ENCODE data around the gene PLEKHA8.
"Not testable (repeated sequence)": the region's sequence is repeated elsewhere in the genome, so short reads cannot be mapped to it uniquely, and the experiment has no call there.

Gene PLEKHA8

DNA sequence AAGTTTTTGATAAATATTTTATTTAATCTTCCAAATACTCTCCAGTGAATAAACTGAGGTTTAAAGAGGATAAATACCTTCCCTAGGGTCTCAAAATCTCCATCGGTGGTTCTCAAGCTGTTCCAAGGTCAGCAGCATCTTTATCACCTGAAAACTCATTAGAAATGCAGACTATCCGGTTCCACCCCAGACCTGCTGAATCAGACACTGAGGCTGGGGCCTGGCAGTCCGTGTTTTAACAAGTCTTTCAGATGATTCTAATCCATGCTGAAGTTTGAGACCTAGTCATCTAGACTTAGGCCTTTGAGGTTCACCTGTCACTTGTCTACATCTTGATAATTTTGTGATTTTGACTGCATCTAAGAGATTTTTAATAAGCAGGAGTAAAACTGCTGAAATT is 37.5 kb downstream of the PLEKHA8 start:
- DNase-seq (ENCODE audit: low read depth in 2 of 2), result no peak

DNA sequence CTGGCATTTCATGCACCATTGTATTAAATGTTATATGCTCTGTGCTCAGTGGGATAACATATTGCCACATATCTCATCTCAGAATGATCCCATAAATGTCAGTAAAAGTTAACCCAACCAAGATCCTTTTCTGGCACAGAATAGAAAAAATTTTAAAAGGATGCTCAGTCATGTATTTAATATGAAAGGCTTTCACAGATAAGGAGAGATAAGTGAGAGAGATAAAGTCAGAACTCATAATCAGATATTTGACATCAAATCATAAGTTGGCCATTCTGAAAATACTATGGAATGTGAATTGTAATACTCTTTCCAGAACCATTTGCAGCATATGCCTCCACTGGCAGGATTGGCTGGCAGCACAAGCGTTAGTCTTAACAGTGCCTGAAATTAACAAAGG is 38.5 kb downstream of the PLEKHA8 start:
- no peak for DNase-seq (ENCODE audit: low read depth in 2 of 2)

DNA sequence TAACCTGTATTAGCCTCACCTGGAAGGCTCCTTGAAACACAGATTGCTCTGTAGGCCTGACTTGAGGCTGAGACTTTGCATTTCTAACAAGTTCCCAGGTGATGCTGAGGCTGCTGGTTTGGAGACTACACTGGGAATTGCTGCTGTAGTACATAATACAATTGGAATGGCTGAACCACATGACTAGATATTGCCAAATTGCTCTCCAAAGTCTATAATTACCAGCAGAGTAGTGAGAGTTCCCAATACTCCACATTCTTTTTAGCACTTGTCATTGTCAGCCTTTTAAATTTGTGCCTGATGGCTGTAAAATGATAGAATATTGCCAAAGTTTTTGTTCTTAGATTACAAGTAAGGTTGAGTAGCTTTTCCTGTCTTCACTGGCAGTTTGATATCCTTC is 39.9 kb downstream of the PLEKHA8 start:
- DNase-seq (ENCODE audit: low read depth in 2 of 2), result no peak

GRCh38 chr7:30069096-30069867 is 41.1 kb downstream of the PLEKHA8 start:
- no peak for DNase-seq (ENCODE audit: low read depth in 2 of 2)

- no peak for DNase-seq (ENCODE audit: low read depth in 2 of 2)
Measured at GRCh38 chr7:30070052-30070451, 41.8 kb downstream of the PLEKHA8 start.

DNA sequence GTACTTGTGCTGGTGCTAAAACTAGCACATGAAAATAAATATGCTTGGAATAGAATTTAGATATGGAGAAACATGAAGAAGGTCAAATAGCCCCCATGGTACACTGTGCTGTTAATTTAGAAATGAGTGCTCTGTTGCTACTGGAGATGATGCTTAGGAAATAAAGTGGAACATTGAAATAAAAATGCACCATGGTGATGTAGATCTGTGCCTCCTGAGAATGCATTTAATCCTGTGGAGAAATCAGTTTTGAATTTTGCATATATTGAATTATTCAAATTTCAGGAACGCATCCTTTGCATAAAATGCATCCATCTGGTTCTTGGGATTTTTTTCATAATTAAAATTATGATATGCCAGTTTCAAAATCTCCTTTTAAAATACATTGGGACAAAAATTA is 44.5 kb downstream of the PLEKHA8 start:
- no peak for DNase-seq (ENCODE audit: low read depth in 2 of 2)

DNA sequence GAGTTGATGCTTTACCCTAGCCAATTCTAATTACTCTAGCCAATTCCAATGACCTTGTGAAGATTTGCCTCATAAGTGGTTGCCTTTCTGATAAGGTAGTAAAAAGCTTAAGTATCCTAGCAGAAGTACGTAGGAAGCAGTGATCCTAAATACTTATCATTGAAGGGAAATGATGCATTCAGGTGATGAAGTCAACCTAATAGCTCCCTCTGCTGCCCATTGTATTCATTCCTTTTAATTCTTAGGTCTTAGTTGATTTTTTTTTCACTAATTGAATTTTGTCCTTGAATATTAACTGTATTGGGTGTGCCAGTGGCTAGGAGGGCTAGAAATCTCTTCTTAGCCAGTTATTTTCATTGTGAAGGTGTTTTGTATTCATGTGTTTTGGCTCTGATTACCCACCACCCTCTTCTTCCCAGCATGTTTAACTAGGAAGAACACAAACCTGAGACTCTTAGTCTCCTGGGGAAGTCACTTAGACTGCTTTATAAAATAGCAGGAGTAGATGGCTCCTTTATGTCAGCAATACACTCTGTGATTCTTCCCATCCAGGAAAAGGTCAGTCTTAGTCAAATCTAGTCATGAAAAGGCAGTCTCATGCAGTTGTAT is 46.3 kb downstream of the PLEKHA8 start:
- no peak for DNase-seq (ENCODE audit: low read depth in 2 of 2)

DNA sequence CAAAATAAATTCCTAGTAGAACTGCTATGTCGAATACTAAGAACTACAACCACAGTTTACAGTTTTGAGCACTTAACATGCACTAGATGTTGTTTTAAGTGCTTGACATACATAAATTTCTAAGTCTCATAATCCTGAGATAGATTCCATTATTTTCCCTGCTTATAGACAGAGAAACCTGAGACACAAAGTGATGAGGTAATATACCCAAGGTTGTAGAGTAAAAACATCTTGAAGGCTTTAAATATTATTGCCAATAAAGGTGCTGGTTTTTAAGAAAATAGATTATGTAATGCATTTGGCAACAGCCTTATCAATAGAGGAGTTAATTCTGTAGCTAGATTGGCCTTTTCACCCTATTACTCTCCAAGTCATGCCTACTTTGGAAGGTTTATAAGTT is 48.2 kb downstream of the PLEKHA8 start:
- no peak for DNase-seq (ENCODE audit: low read depth in 2 of 2)

- no peak for DNase-seq (ENCODE audit: low read depth in 2 of 2)
Measured at GRCh38 chr7:30078280-30078679, 50.1 kb downstream of the PLEKHA8 start.

DNA sequence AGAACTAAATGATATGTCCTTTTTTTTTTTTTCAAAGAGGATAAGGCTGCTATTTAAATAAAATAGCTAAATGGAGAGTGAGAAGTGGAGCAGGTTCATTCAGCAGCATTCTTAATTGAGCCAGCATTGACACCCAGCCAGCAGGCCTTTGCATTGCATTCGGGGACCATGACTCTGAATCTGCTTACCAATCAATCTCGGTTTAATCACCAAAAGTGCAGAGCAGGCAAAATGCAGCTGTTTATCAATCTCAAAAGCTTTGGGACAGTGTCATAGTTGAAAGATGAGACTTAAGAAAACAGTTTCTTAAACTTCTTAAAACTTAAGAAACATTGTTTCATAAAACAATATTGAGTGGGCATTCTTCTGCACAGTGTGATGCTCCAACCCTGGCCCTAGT is 51.7 kb downstream of the PLEKHA8 start:
- DNase-seq (ENCODE audit: low read depth in 2 of 2), result no peak

DNA sequence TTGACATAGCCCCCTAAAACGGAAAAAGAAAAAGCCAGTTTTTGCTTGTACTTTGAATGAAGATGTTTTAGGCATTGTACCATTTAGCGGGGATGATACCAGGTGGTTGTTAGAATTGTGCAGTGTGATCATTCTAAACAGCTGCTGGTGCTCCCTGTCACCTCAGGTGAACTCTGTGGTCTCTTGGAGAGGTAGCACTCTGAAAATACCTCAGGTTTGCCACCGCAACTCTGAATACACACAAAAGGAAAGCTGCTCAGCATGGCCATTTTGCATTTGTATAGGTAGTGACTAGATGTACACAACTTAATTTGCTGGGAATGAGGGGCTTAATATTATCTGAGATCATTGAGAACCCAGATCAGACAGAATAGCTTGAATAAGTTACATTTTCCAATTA is 52.6 kb downstream of the PLEKHA8 start:
- DNase-seq (ENCODE audit: low read depth in 2 of 2), result no peak

- DNase-seq (ENCODE audit: low read depth in 2 of 2), result no peak
Measured at GRCh38 chr7:30082686-30083085, 54.5 kb downstream of the PLEKHA8 start.

GRCh38 chr7:30083334-30083733 is 55.1 kb downstream of the PLEKHA8 start:
- no peak for DNase-seq (ENCODE audit: low read depth in 2 of 2)

GRCh38 chr7:30084212-30084611 is 56.0 kb downstream of the PLEKHA8 start:
- no peak for DNase-seq (ENCODE audit: low read depth in 2 of 2)

DNA sequence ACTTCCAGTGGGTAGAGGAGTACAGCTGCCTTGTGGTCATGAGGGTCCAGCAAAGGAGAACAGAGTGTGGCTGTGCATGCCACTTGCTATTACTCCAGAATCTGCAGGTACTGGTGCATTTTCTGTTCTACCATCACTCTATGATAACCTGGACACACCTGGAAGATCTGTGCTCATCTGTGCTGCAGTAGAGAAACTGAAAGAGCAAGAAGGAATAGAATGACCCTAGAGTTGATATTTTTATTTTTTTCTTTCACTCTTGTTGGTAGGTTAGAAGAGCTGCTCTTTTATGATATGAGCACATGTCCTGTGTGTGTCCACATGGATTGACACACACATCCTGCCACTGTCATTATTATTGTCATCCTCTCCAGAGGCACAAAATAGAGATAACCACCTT is 58.3 kb downstream of the PLEKHA8 start:
- DNase-seq (ENCODE audit: low read depth in 2 of 2), result no peak

GRCh38 chr7:30087371-30087770 is 59.2 kb downstream of the PLEKHA8 start:
- DNase-seq (ENCODE audit: low read depth in 2 of 2), result no peak

GRCh38 chr7:30088362-30088761 is 60.1 kb downstream of the PLEKHA8 start:
- DNase-seq (ENCODE audit: low read depth in 2 of 2), result no peak

GRCh38 chr7:30090111-30090510 is 61.9 kb downstream of the PLEKHA8 start:
- DNase-seq (ENCODE audit: low read depth in 2 of 2), result no peak

DNA sequence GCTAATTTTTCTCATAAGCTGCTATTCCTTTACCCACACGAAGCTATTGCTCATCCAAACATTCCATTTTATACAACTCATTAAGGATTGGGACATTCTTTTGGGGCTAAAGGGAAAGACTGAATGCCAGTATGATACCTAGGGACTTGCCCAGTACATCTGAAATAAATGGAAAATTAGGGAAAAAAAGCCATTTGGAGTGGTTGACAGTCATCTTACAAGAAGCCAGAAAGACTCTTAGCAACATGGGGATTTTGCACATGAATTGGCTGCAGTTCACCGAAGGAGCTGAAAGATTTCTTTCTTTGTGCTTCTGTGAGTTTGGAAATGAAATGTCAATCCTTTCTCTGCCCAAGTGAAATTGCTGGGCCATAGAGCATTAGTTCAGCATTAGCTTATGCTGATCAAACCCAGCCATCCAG is 63.3 kb downstream of the PLEKHA8 start:
- no peak for DNase-seq (ENCODE audit: low read depth in 2 of 2)

DNA sequence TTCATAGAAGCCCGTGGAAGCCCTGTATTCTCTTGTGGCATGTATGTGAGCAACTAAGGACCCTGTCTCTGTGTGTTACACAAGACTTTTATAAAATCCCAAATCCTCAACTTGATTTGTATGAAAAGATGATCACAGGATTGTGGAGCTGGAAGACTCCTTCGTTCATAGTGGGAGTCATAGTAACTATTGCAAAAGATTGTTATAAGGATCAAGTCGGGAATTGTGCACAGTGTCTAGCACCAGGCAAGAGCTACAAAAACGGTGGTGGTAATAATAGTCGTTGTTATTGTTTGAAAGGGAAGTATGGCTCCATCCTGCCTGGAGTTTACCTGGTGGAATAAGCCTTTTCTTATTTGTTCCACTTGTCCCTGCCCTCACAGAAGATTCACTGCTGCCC is 63.8 kb downstream of the PLEKHA8 start:
- no peak for DNase-seq (ENCODE audit: low read depth in 2 of 2)

GRCh38 chr7:30093420-30093952 is 65.3 kb downstream of the PLEKHA8 start:
- no peak for DNase-seq (ENCODE audit: low read depth in 2 of 2)

- DNase-seq (ENCODE audit: low read depth in 2 of 2), result not testable (repeated sequence)
Measured at GRCh38 chr7:30098599-30098998, 70.4 kb downstream of the PLEKHA8 start.

GRCh38 chr7:30102281-30102680 is 74.1 kb downstream of the PLEKHA8 start:
- no peak for DNase-seq (ENCODE audit: low read depth in 2 of 2)
